GM19452 (cell line): ENCODE results near the gene NINL.
"Not testable (repeated sequence)": the region's sequence is repeated elsewhere in the genome, so short reads cannot be mapped to it uniquely, and the experiment has no call there.

ENCODE experiments used
- ATAC-seq: cut with Tn5 transposase; IDR thresholded peaks from one replicate; pipeline ENCODE4 v1.9.1; 2021; ENCODE audit not compliant: unreplicated experiment

NINL gene

GRCh38 chr20:25600632-25601031, 15.3 kb upstream of the NINL start:
- ATAC-seq, result no peak

- no peak for ATAC-seq
These were observed 7.0 kb upstream of the NINL start for GRCh38 chr20:25592135-25592852.

GRCh38 chr20:25590778-25591177, 5.4 kb upstream of the NINL start:
- ATAC-seq, result not testable (repeated sequence)

- no peak for ATAC-seq
These were observed 3.2 kb upstream of the NINL start for GRCh38 chr20:25588491-25588890.

GRCh38 chr20:25587536-25587935, 2.2 kb upstream of the NINL start:
- no peak for ATAC-seq

- ATAC-seq, result no peak
These were observed 1.5 kb upstream of the NINL start for GRCh38 chr20:25586877-25587276.

- not testable (repeated sequence) for ATAC-seq
These were observed 1.7 kb downstream of the NINL start for GRCh38 chr20:25583607-25584006.

- ATAC-seq, result no peak
These were observed 4.6 kb downstream of the NINL start for GRCh38 chr20:25580711-25581110.

GRCh38 chr20:25579081-25579770, 6.1 kb downstream of the NINL start:
- ATAC-seq, result no peak

- ATAC-seq, result no peak
These were observed 8.4 kb downstream of the NINL start for GRCh38 chr20:25576783-25577530.

- ATAC-seq, result no peak
These were observed 10.9 kb downstream of the NINL start for GRCh38 chr20:25574411-25574810.

GRCh38 chr20:25573288-25574251, 11.8 kb downstream of the NINL start:
- no peak for ATAC-seq

GRCh38 chr20:25571817-25572216, 13.5 kb downstream of the NINL start:
- no peak for ATAC-seq

GRCh38 chr20:25571240-25571639, 14.1 kb downstream of the NINL start:
- no peak for ATAC-seq

GRCh38 chr20:25570148-25570530, 15.2 kb downstream of the NINL start:
- no peak for ATAC-seq

GRCh38 chr20:25567286-25567685, 18.0 kb downstream of the NINL start:
- no peak for ATAC-seq

GRCh38 chr20:25566821-25567220, 18.5 kb downstream of the NINL start:
- no peak for ATAC-seq

- no peak for ATAC-seq
These were observed 19.7 kb downstream of the NINL start for GRCh38 chr20:25565578-25566157.

- no peak for ATAC-seq
These were observed 21.5 kb downstream of the NINL start for GRCh38 chr20:25563876-25564275.

- ATAC-seq, result no peak
These were observed 22.0 kb downstream of the NINL start for GRCh38 chr20:25563362-25563761.
